Mesendoderm (in vitro differentiated cells): ENCODE data around the gene SFMBT2.

Experiments
- DNase-seq: peaks from one replicate; pipeline ENCODE4 v3.0.0; 2013
- H2AK5ac ChIP-seq: 2 replicates; pipeline ENCODE4 v1.6.1; 2013; ENCODE audit warnings: low read length, inconsistent platforms
- H2BK120ac ChIP-seq: 2 replicates; pipeline ENCODE4 v1.6.1; 2013; ENCODE audit warnings: low read depth, mild to moderate bottlenecking, low read length, moderate library complexity, mixed read lengths
- H2BK15ac ChIP-seq: replicated peaks from 2 replicates; pipeline ENCODE4 v1.6.1; 2013; ENCODE audit warnings: low read depth, mild to moderate bottlenecking, moderate library complexity
- H2BK5ac ChIP-seq: 2 replicates; pipeline ENCODE4 v1.6.1; 2013; ENCODE audit warnings: low read length, inconsistent platforms
- H3K18ac ChIP-seq: 2 replicates; pipeline ENCODE4 v1.6.1; 2013; ENCODE audit warnings: mild to moderate bottlenecking, low read length, mixed read lengths
- H3K23ac ChIP-seq: one replicate; pipeline ENCODE4 v1.6.1; 2013; ENCODE audit warnings: low read length
- H3K27ac ChIP-seq: 2 replicates; pipeline ENCODE4 v1.5.1; 2013; ENCODE audit warnings: low read depth, mild to moderate bottlenecking, inconsistent platforms, low read length, moderate library complexity
- H3K27me3 ChIP-seq: 2 replicates; pipeline ENCODE4 v1.6.1; 2013; ENCODE audit warnings: low read length, control low read depth, mild to moderate bottlenecking, inconsistent platforms; ENCODE audit not compliant: insufficient read depth, poor library complexity
- H3K36me3 ChIP-seq: 2 replicates; pipeline ENCODE4 v1.6.1; 2013; ENCODE audit warnings: low read length, inconsistent platforms; ENCODE audit not compliant: control insufficient read depth, insufficient read depth
- H3K4ac ChIP-seq: one replicate; pipeline ENCODE4 v1.6.1; 2013; ENCODE audit warnings: low read depth, mild to moderate bottlenecking, low read length, moderate library complexity
- H3K4me1 ChIP-seq: 2 replicates; pipeline ENCODE4 v1.6.1; 2013; ENCODE audit warnings: low read depth, low read length, inconsistent platforms; ENCODE audit not compliant: control insufficient read depth
- H3K4me2 ChIP-seq: 2 replicates; pipeline ENCODE4 v1.6.1; 2013; ENCODE audit warnings: low read length
- H3K4me3 ChIP-seq: 2 replicates; pipeline ENCODE4 v1.5.1; 2013; ENCODE audit warnings: mild to moderate bottlenecking, low read length
- H3K56ac ChIP-seq: one replicate; pipeline ENCODE4 v1.6.1; 2013; ENCODE audit warnings: low read length
- H3K79me1 ChIP-seq: 2 replicates; pipeline ENCODE4 v1.6.1; 2013; ENCODE audit warnings: low read length, inconsistent platforms
- H3K79me2 ChIP-seq: 2 replicates; pipeline ENCODE4 v1.6.1; 2013; ENCODE audit warnings: mild to moderate bottlenecking, low read length; ENCODE audit not compliant: control insufficient read depth, insufficient read depth
- H3K9ac ChIP-seq: 2 replicates; pipeline ENCODE4 v1.6.1; 2013; ENCODE audit warnings: low read length, inconsistent platforms
- H4K5ac ChIP-seq: one replicate; pipeline ENCODE4 v1.6.1; 2013; ENCODE audit warnings: low read length
- H4K8ac ChIP-seq: one replicate; pipeline ENCODE4 v1.6.1; 2013; ENCODE audit warnings: low read depth, mild to moderate bottlenecking, control low read depth, low read length, moderate library complexity
- WGBS: extraction: QIAGEN DNeasy Blood & Tissue Kit; methylation state at CpG from one replicate; pipeline ENCODE4 v1.1.7; 2013; ENCODE audit warnings: low lambda C conversion rate, missing lambda C conversion rate; ENCODE audit not compliant: insufficient coverage; ENCODE audit errors: extremely low coverage; 5-methylcytosine and 5-hydroxymethylcytosine counted together

Gene SFMBT2

DNA sequence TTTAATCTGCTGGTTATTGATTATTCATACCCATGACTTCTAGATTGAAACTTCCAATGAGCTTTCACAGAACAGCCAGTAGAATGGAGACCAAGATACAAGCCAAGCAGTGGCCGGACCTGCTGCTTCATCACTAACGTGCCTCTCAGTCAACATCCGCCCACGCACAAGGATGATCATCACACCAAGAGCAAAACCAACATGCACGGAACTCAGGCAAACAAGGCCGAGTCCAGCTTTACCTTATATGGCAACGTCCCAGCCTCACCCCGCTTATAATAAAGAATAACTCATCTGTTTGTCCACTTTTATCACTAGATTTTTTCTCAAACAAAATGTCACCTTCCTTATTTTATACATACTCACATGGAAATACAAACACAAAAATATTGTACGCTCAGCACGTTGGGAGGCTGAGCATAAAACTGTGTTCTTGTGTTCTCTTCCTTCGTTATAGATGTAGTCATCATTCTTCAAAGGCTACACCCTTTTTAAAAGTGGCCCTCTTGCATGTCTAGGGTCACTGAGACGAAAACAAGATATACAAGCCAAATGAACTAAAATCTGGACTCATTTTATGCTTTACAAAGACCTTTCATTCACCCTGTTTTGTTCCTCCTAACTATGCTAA lies 122.7 kb downstream of the SFMBT2 start:
- H2BK120ac ChIP-seq: no peak overlapping the region
- no peak overlapping the region for H4K5ac ChIP-seq
- no peak overlapping the region for H2BK5ac ChIP-seq
- H3K79me1 ChIP-seq: no peaks in the 10 kb centered on the region
- H2AK5ac ChIP-seq: no peak overlapping the region
- H3K27ac ChIP-seq: no peak overlapping the region
- no peak overlapping the region for H3K23ac ChIP-seq
- H3K18ac ChIP-seq: no peak overlapping the region
- H3K36me3 ChIP-seq: no peaks in the 10 kb centered on the region
- no peak overlapping the region for H3K4me2 ChIP-seq
- no peak overlapping the region for H2BK15ac ChIP-seq
- H3K79me2 ChIP-seq: no peaks in the 10 kb centered on the region
- no peak overlapping the region for H4K8ac ChIP-seq
- H3K9ac ChIP-seq: no peak overlapping the region
- no peaks in the 10 kb centered on the region for H3K27me3 ChIP-seq
- no peak overlapping the region for H3K4ac ChIP-seq
- H3K56ac ChIP-seq: no peak overlapping the region
- WGBS: no CpG with 5 or more reads among the region's 12 CpGs
- no peak overlapping the region for H3K4me3 ChIP-seq
- no peaks in the 10 kb centered on the region for H3K4me1 ChIP-seq
- no peak for DNase-seq

DNA sequence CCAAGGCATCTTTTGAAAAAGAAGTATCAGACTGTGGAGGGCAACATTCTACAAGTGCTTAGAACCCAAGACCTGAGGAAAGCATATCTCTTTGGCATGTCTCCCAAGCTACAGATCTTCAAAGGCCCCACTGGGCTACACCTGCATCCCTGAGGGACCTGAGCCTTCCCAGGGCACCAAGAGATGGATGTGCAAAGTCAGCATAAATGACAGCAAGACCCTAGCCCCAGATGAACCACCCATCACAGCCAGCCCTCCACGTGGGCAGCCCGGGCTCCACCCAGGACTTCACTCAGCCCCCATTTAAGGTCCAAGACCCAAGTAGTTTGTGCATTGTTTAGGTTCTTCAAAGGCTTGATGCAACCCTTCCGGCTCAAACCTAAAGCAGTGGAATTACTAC lies 123.5 kb downstream of the SFMBT2 start:
- Histone ChIP-seq H4K5ac (no peak overlapping the region), H3K79me1 (no peaks in the 10 kb centered on the region), H2BK120ac (no peak overlapping the region), H3K9ac (no peak overlapping the region), H3K56ac (no peak overlapping the region), H3K36me3 (no peaks in the 10 kb centered on the region), H3K27me3 (no peaks in the 10 kb centered on the region), H2BK5ac (no peak overlapping the region), H3K27ac (no peak overlapping the region), H3K18ac (no peak overlapping the region), H3K4me2 (no peak overlapping the region), H3K23ac (no peak overlapping the region), H3K4ac (no peak overlapping the region), H4K8ac (no peak overlapping the region), H3K4me1 (no peaks in the 10 kb centered on the region), H3K79me2 (no peaks in the 10 kb centered on the region), H2AK5ac (no peak overlapping the region), H3K4me3 (no peak overlapping the region), H2BK15ac (no peak overlapping the region)
- no peak for DNase-seq
- WGBS: no CpG with 5 or more reads among the region's 3 CpGs

DNA sequence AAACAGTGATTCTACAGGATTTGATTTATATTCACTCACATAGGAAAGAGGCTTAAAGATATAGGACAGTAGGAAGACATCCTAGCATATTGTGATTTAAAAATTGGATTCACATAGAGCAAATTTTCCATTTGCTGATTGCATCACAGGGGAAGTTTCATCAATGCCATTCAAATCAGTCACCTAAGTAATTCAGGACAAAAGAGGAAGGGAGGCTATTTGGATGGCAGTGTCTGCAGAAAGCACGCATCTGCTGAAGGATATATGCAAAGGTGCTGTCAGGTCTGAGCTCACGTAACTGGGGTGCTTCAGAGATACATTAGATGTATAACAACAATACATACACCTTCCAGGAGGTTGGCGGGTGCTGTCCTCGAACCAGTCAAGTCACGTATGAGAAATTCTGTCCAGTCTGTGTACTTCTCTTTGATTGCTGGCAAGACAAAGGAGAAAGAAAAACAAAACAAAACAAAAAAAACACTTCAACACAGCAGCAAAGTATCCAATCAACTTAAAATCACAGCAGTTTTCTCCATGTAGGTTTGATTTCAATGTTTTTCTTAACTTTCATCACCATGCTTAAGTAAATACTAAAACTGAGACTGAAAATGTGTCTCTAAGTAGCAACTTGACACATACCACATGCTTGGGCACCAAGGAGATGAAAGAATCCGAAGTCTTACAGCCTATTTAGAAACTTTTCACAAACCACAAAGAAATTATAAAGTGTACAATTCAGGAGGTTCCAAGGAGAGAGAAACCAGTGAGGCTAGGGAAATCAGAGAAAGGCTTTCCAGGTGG lies 125.1 kb downstream of the SFMBT2 start:
- no peaks in the 10 kb centered on the region for H3K79me2 ChIP-seq
- H3K56ac ChIP-seq: no peak overlapping the region
- H3K4me2 ChIP-seq: no peak overlapping the region
- no peak overlapping the region for H4K5ac ChIP-seq
- H3K4me3 ChIP-seq: no peak overlapping the region
- WGBS: no CpG with 5 or more reads among the region's 6 CpGs
- H3K79me1 ChIP-seq: no peaks in the 10 kb centered on the region
- no peaks in the 10 kb centered on the region for H3K36me3 ChIP-seq
- no peak overlapping the region for H3K18ac ChIP-seq
- H3K4me1 ChIP-seq: no peaks in the 10 kb centered on the region
- H3K23ac ChIP-seq: no peak overlapping the region
- no peak overlapping the region for H4K8ac ChIP-seq
- H2BK15ac ChIP-seq: no peak overlapping the region
- no peak for DNase-seq
- H3K27ac ChIP-seq: no peak overlapping the region
- H2BK120ac ChIP-seq: no peak overlapping the region
- no peak overlapping the region for H2AK5ac ChIP-seq
- H3K4ac ChIP-seq: no peak overlapping the region
- no peak overlapping the region for H2BK5ac ChIP-seq
- H3K27me3 ChIP-seq: no peaks in the 10 kb centered on the region
- H3K9ac ChIP-seq: no peak overlapping the region

DNA sequence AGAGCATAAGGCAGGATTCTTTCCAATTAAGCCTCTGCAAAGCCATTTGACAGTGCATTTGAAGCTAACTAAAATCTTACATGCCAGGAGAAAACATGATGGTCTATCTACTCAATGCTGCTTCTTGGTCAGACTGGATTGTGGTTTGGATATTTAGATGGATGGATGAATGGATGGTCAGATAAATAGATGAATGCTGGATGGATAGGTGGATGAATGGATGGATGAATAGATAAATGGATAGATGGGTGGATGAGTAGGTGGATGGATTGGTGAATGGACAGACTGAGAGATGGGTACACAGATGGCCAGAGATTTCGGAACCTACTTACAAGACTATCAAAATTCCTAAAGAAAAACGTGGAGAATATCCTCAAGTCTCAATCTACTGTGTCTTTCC lies 127.6 kb downstream of the SFMBT2 start:
- Histone ChIP-seq H3K36me3 (no peaks in the 10 kb centered on the region), H3K56ac (no peak overlapping the region), H4K8ac (no peak overlapping the region), H4K5ac (no peak overlapping the region), H3K79me1 (no peaks in the 10 kb centered on the region), H2BK120ac (no peak overlapping the region), H3K79me2 (no peaks in the 10 kb centered on the region), H3K18ac (no peak overlapping the region), H3K4ac (no peak overlapping the region), H3K4me3 (no peak overlapping the region), H3K27me3 (no peaks in the 10 kb centered on the region), H2BK5ac (no peak overlapping the region), H3K23ac (no peak overlapping the region), H3K9ac (no peak overlapping the region), H2BK15ac (no peak overlapping the region), H3K4me2 (no peak overlapping the region), H3K4me1 (no peaks in the 10 kb centered on the region), H3K27ac (no peak overlapping the region), H2AK5ac (no peak overlapping the region)
- no CpG with 5 or more reads among the region's 2 CpGs for WGBS
- no peak for DNase-seq

DNA sequence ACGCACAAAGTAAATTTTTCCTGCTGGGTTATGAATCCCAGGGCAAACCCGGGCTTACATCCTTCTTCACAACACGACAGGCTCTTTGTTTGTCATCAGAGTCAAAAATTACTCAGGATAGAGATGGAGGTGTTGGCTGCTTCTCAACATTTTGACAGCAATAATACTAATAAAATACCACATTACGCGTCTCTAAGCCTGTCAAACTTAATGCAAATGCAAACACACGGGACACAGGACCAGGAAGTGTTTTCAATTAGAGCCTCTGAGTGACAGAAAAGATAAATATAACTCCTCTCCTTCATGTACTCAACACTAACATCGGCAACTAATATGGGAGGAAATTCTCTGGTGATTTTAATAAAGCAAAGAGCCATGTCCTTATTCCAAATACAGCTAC lies 128.4 kb downstream of the SFMBT2 start:
- no peak overlapping the region for H4K8ac ChIP-seq
- WGBS: no CpG with 5 or more reads among the region's 7 CpGs

More for the DNA sequence above, 128.4 kb downstream of the SFMBT2 start:
- Histone ChIP-seq H3K27me3 (no peaks in the 10 kb centered on the region), H4K5ac (no peak overlapping the region), H3K4ac (no peak overlapping the region), H3K36me3 (no peaks in the 10 kb centered on the region), H3K4me2 (no peak overlapping the region), H3K23ac (no peak overlapping the region), H3K9ac (no peak overlapping the region), H3K27ac (no peak overlapping the region), H2BK15ac (no peak overlapping the region), H3K79me1 (no peaks in the 10 kb centered on the region), H3K4me3 (no peak overlapping the region), H3K79me2 (no peaks in the 10 kb centered on the region), H2BK5ac (no peak overlapping the region), H2BK120ac (no peak overlapping the region), H2AK5ac (no peak overlapping the region), H3K56ac (no peak overlapping the region), H3K4me1 (no peaks in the 10 kb centered on the region), H3K18ac (no peak overlapping the region)
- DNase-seq: no peak
